Activated B cell treated with CpG ODN at 0.5 μM for 24 hours (primary cell): Measurements from ENCODE around the gene VSIG4. TPM values are rescaled to one million over a fixed set of nuclear protein-coding genes. Genes with fewer than 3 reads are reported as not detected.
"Not testable (repeated sequence)": the region's sequence is repeated elsewhere in the genome, so short reads cannot be mapped to it uniquely, and the experiment has no call there.

ENCODE experiments used
- ATAC-seq: fragments of 200-7000 bp; cut with Tn5 transposase; one replicate; pipeline ENCODE4 v1.10.0; 2021; ENCODE audit warnings: low read depth, mild to moderate bottlenecking, moderate library complexity
- CTCF ChIA-PET: fragments of 350-600 bp; sonication (Branson Sonifier 250); formaldehyde crosslinking; loops from one replicate; lab custom pipeline; 2021; ENCODE audit warnings: antibody characterized with exemption; lab: Charles Lee
- POLR2A ChIA-PET: fragments of 350-600 bp; sonication (Branson Sonifier 250); formaldehyde crosslinking; loops from one replicate; lab custom pipeline; 2021; ENCODE audit warnings: antibody characterized with exemption; lab: Charles Lee
- DNase-seq: peaks from one replicate; pipeline ENCODE4 v3.0.0; 2022
- H3K27ac Mint-ChIP-seq: one replicate; pipeline ENCODE4 v1.8.0; 2020; ENCODE audit warnings: mixed read lengths
- H3K27me3 Mint-ChIP-seq: one replicate; pipeline ENCODE4 v1.8.0; 2021; ENCODE audit warnings: mixed read lengths
- H3K36me3 Mint-ChIP-seq: one replicate; pipeline ENCODE4 v1.8.0; 2021; ENCODE audit warnings: low read depth, mixed read lengths
- H3K4me1 Mint-ChIP-seq: one replicate; pipeline ENCODE4 v1.8.0; 2021; ENCODE audit warnings: mixed read lengths
- H3K4me3 Mint-ChIP-seq: one replicate; pipeline ENCODE4 v1.8.0; 2020; ENCODE audit warnings: mild to moderate bottlenecking, mixed read lengths
- H3K9me3 Mint-ChIP-seq: one replicate; pipeline ENCODE4 v1.8.0; 2020; ENCODE audit warnings: mixed read lengths
- CTCF ChIP-seq: fragments of 200-600 bp; IDR thresholded peaks from one replicate; pipeline ENCODE4 v1.8.0; 2022; ENCODE audit warnings: antibody characterized with exemption, mild to moderate bottlenecking
- intact Hi-C: fragments of 100-400 bp; cut with micrococcal nuclease; formaldehyde crosslinking; loops from one replicate; pipeline ENCODE4 v1.15.1; 2024
- total RNA-seq: library from RNA; stranded (reverse); gene quantifications from 2 replicates; pipeline ENCODE4 v1.2.3, GENCODE V29; 2022

VSIG4 gene
- total RNA-seq, 1 donor from 2014 or later = not detected

- Mint-ChIP-seq H3K27me3 (no peaks in the 10 kb centered on the region), H3K36me3 (no peaks in the 10 kb centered on the region), H3K27ac (no peak overlapping the region), H3K4me1 (peaks cover 36% of the 10 kb centered on the region), H3K9me3 (no peaks in the 10 kb centered on the region), H3K4me3 (no peak overlapping the region)
- ChIA-PET POLR2A (no interaction called here), CTCF (no interaction called here)
- intact Hi-C loops = no loop called here
- no peak for TF ChIP-seq CTCF
- ATAC-seq (no peak), DNase-seq (no peak)
Observed at GRCh38 chrX:65990702-65991101, 49.2 kb downstream of the VSIG4 start.

GRCh38 chrX:65987811-65988210, 52.1 kb downstream of the VSIG4 start:
- DNase-seq = no peak
- peaks cover 34% of the 10 kb centered on the region for H3K4me1 Mint-ChIP-seq
- no peaks in the 10 kb centered on the region for H3K27me3 Mint-ChIP-seq
- H3K36me3 Mint-ChIP-seq = no peaks in the 10 kb centered on the region
- POLR2A ChIA-PET = no interaction called here
- no peak for ATAC-seq
- H3K27ac Mint-ChIP-seq = peak overlapping the region; percentile 70
- intact Hi-C loops = loop anchor here (2.0 to 10.0 kb wide), 5 partner anchors 34 to 417 kb away; no protein-coding TSS in a partner anchor
- no peaks in the 10 kb centered on the region for H3K9me3 Mint-ChIP-seq
- CTCF ChIA-PET = no interaction called here
- H3K4me3 Mint-ChIP-seq = no peak overlapping the region
- TF ChIP-seq CTCF = no peak

- intact Hi-C loops = loop anchor here (1.0 to 10.0 kb wide), 8 partner anchors 36 to 419 kb away; no protein-coding TSS in a partner anchor
- ATAC-seq = peak; percentile 92
- DNase-seq = no peak
- H3K36me3 Mint-ChIP-seq = no peaks in the 10 kb centered on the region
- no peaks in the 10 kb centered on the region for H3K9me3 Mint-ChIP-seq
- ChIA-PET POLR2A (interaction anchor here (0.6 to 1.4 kb wide), 7 partner anchors 15 to 390 kb away, joined by 3 to 6 read pairs (median 3); partner anchors contain the start of gene MSN), CTCF (interaction anchor here (0.6 to 1.9 kb wide), 11 partner anchors 15 to 405 kb away, joined by 3 to 14 read pairs (median 5); no protein-coding TSS in a partner anchor)
- TF ChIP-seq CTCF = no peak
- H3K4me1 Mint-ChIP-seq = peaks cover 43% of the 10 kb centered on the region
- no peaks in the 10 kb centered on the region for H3K27me3 Mint-ChIP-seq
- no peak overlapping the region for H3K4me3 Mint-ChIP-seq
- peak overlapping the region; percentile 74 for H3K27ac Mint-ChIP-seq
Observed at GRCh38 chrX:65985922-65986588, 53.8 kb downstream of the VSIG4 start.

- POLR2A ChIA-PET = no interaction called here
- CTCF ChIA-PET = interaction anchor here (1.9 kb wide), 1 partner anchor 389 kb away, joined by 14 read pairs; no protein-coding TSS in a partner anchor
- TF ChIP-seq CTCF = no peak
- DNase-seq = no peak
- Mint-ChIP-seq H3K36me3 (no peaks in the 10 kb centered on the region), H3K4me1 (peaks cover 40% of the 10 kb centered on the region), H3K27me3 (no peaks in the 10 kb centered on the region), H3K4me3 (no peak overlapping the region), H3K9me3 (no peaks in the 10 kb centered on the region), H3K27ac (no peak overlapping the region)
- intact Hi-C loops = loop anchor here (5.0 to 10.0 kb wide), 4 partner anchors 37 to 420 kb away; no protein-coding TSS in a partner anchor
- no peak for ATAC-seq
Observed at GRCh38 chrX:65985211-65985610, 54.7 kb downstream of the VSIG4 start.

- H3K4me3 Mint-ChIP-seq, CTCF ChIA-PET, DNase-seq, H3K27me3 Mint-ChIP-seq, H3K27ac Mint-ChIP-seq, ATAC-seq, H3K4me1 Mint-ChIP-seq, H3K36me3 Mint-ChIP-seq, H3K9me3 Mint-ChIP-seq, POLR2A ChIA-PET, intact Hi-C loops: not testable (repeated sequence)
Observed at GRCh38 chrX:65977161-65977560, 62.7 kb downstream of the VSIG4 start.
